H1 (cell line): ENCODE data around the gene SYMPK. TPM values are rescaled to one million over a fixed set of nuclear protein-coding genes. Genes with fewer than 3 reads are reported as not detected.

Experiments used
- YY1 ChIP-seq: IDR thresholded peaks from 2 replicates; pipeline ENCODE4 v1.6.1; 2011; ENCODE audit warnings: low read depth, mild to moderate bottlenecking, low read length
- polyA plus RNA-seq, 7 experiments: library from polyadenylated mRNA; depleted of rRNA in 3 of 7; stranded (reverse) in 5 of 7; unstranded in 2 of 7; fragments of >200 nt in 5 of 7; fragments of 200-250 nt in 2 of 7; gene quantifications; 1 replicate in 5 of 7; 2 replicates in 1 of 7; 4 replicates in 1 of 7; pipeline versions ENCODE4 v1.2.1 to v1.2.3, GENCODE V29; 2011 to 2013; ENCODE audit warnings: missing spikeins in 2 of 7, mixed read lengths in 2 of 7
- total RNA-seq: library from RNA; stranded (reverse); fragmentation: NEBNext Ultra II Directional; extraction: Animal tissue kit (Norgen Biotek cat#: 25700); gene quantifications from 2 replicates; pipeline ENCODE4 v1.2.1, GENCODE V29; 2021

Gene SYMPK
- total and polyA plus RNA-seq, 2 of the 8 experiments (the other 6 are each of a cell fraction or from before 2014, with no cell fraction given) = 93.6 to 99.5 TPM

- no peak for TF ChIP-seq YY1
Measured at GRCh38 chr19:45828523-45828922, 34.4 kb downstream of the SYMPK start (continued).
